ENCODE results near the gene EGLN2.
"Not testable (repeated sequence)": the region's sequence is repeated elsewhere in the genome, so short reads cannot be mapped to it uniquely, and the experiment has no call there.

Gene EGLN2

GRCh38 chr19:40819479-40820234 is 20.7 kb downstream of the EGLN2 start:
- not testable (repeated sequence) for DNase-seq

- no peak for DNase-seq
Measured at GRCh38 chr19:40822161-40822560, 23.2 kb downstream of the EGLN2 start.

- DNase-seq = not testable (repeated sequence)
Measured at GRCh38 chr19:40822704-40823553, 23.9 kb downstream of the EGLN2 start.

- DNase-seq = not testable (repeated sequence)
Measured at GRCh38 chr19:40824916-40825315, 25.9 kb downstream of the EGLN2 start.

- DNase-seq = not testable (repeated sequence)
Measured at GRCh38 chr19:40825460-40826095, 26.6 kb downstream of the EGLN2 start.

- DNase-seq = not testable (repeated sequence)
Measured at GRCh38 chr19:40826312-40826698, 27.3 kb downstream of the EGLN2 start.

GRCh38 chr19:40826699-40827385 is 27.9 kb downstream of the EGLN2 start:
- not testable (repeated sequence) for DNase-seq

GRCh38 chr19:40827386-40828247 is 28.6 kb downstream of the EGLN2 start:
- no peak for DNase-seq

GRCh38 chr19:40829205-40829604 is 30.2 kb downstream of the EGLN2 start:
- no peak for DNase-seq

- not testable (repeated sequence) for DNase-seq
Measured at GRCh38 chr19:40830741-40831140, 31.8 kb downstream of the EGLN2 start.

GRCh38 chr19:40831502-40832430 is 32.8 kb downstream of the EGLN2 start:
- DNase-seq = no peak

- not testable (repeated sequence) for DNase-seq
Measured at GRCh38 chr19:40832431-40832790, 33.4 kb downstream of the EGLN2 start.

- DNase-seq = not testable (repeated sequence)
Measured at GRCh38 chr19:40833728-40834533, 34.9 kb downstream of the EGLN2 start.

- no peak for DNase-seq
Measured at GRCh38 chr19:40836754-40837429, 37.9 kb downstream of the EGLN2 start.

GRCh38 chr19:40838477-40838876 is 39.5 kb downstream of the EGLN2 start:
- DNase-seq = not testable (repeated sequence)

- DNase-seq = not testable (repeated sequence)
Measured at GRCh38 chr19:40842012-40842411, 43.0 kb downstream of the EGLN2 start.

- DNase-seq = not testable (repeated sequence)
Measured at GRCh38 chr19:40842997-40843652, 44.1 kb downstream of the EGLN2 start.

- not testable (repeated sequence) for DNase-seq
Measured at GRCh38 chr19:40843653-40844052, 44.7 kb downstream of the EGLN2 start.

- not testable (repeated sequence) for DNase-seq
Measured at GRCh38 chr19:40846722-40847121, 47.7 kb downstream of the EGLN2 start.
